ENCODE results near the gene SGMS2. TPM values are rescaled to one million over a fixed set of nuclear protein-coding genes. Genes with fewer than 3 reads are reported as not detected.

The SGMS2 gene
- total and polyA plus RNA-seq, 2 of the 13 experiments (the other 11 are each of a cell fraction or from before 2014, with no cell fraction given): 1.2 to 1.7 TPM

- DNase-seq (ENCODE audit: low spot score) (no peak), FAIRE-seq (no peak), ATAC-seq (no peak)
- ChIA-PET CTCF (ENCODE audit: low intra/inter-chr PET ratio, low total read pairs) (no interaction called here), POLR2A (no interaction called here)
- Histone ChIP-seq H3K79me2 (ENCODE audit: insufficient read depth, low read length) (no peaks in the 10 kb centered on the region), H3K36me3 (replicated peaks in 1 of 2; ENCODE audit: control insufficient read depth in 1 of 2, insufficient read depth in 2 of 2, low read length in 2 of 2) (no peaks in the 10 kb centered on the region), H3K27me3 (ENCODE audit: control insufficient read depth in 1 of 2, insufficient read depth in 2 of 2, low read length in 2 of 2) (no peaks in the 10 kb centered on the region), H3K9ac (ENCODE audit: insufficient read depth, low read depth, low read length) (no peak overlapping the region), H3K4me2 (ENCODE audit: low read depth, low read length) (no peak overlapping the region), H2AFZ (ENCODE audit: low read length) (no peak overlapping the region), H3K4me3 (replicated peaks in 1 of 3; ENCODE audit: insufficient read depth in 1 of 3, low read depth in 2 of 3, low read length in 3 of 3) (no peak overlapping the region), H3K27ac (ENCODE audit: extremely low read length, insufficient read depth, low read length) (no peak overlapping the region), H3K9me3 (ENCODE audit: low read length) (no peaks in the 10 kb centered on the region), H3K4me1 (ENCODE audit: insufficient read depth, low read length) (no peaks in the 10 kb centered on the region), H4K20me1 (ENCODE audit: insufficient read depth, low read length) (no peaks in the 10 kb centered on the region)
- BruUV-seq (replicated peaks): no TSS peak
- no peak for TF ChIP-seq AGO2 (optimal IDR thresholded peaks at IDR 0.05; ENCODE audit: low read depth, low read length)
- no peak for TF ChIP-seq RBM22 (optimal IDR thresholded peaks at IDR 0.05; ENCODE audit: low read length)
- TF ChIP-seq ZNF318 (CRISPR knock-in tag; IDR thresholded peaks at IDR 0.05): no peak
- no peak for TF ChIP-seq ZNF800 (CRISPR knock-in tag; IDR thresholded peaks at IDR 0.05)
- no peak for TF ChIP-seq ZNF44 (CRISPR knock-in tag; IDR thresholded peaks at IDR 0.05)
- in situ Hi-C loops (cut with HindIII; ENCODE audit: extremely low pct_ligation_motif_present, low pct_unique_long_range_greater_than_20kb) (no loop called here), intact Hi-C loops (cut with micrococcal nuclease; ENCODE audit: unreplicated experiment) (no loop called here)
- 66% methylated on average over 5 of the region's 5 CpGs for WGBS (ENCODE audit: low lambda C conversion rate)
Observed at GRCh38 chr4:107835406-107835805, 10.7 kb downstream of the SGMS2 start.
